ENCODE data around the gene ELFN2.
A peak's percentile ranks its signal among the peaks of the same experiment; 100 is the strongest.

The ELFN2 gene

GRCh38 chr22:37427135-37427710 lies at the start of gene ELFN2:
Gene ELFN2, minus strand, starts transcription at chr22:37427479. Its CDS starts 51,945 bp downstream, at chr22:37375534.
- H3K27ac ChIP-seq, result peak within 1 kb of the TSS; percentile 57; the same call in 1 of the 2 replicates
- TF ChIP-seq CTCF (conservative IDR thresholded peaks at IDR 0.05), result no peak

- TF ChIP-seq CTCF (conservative IDR thresholded peaks at IDR 0.05), result no peak
- no peak overlapping the region for H3K27ac ChIP-seq
Measured at GRCh38 chr22:37476389-37477329, 49.4 kb upstream of the ELFN2 start.

- TF ChIP-seq CTCF (conservative IDR thresholded peaks at IDR 0.05), result no peak
- no peak overlapping the region for H3K27ac ChIP-seq
Measured at GRCh38 chr22:37474447-37475090, 47.3 kb upstream of the ELFN2 start.

- TF ChIP-seq CTCF (conservative IDR thresholded peaks at IDR 0.05), result no peak
Measured at GRCh38 chr22:37473437-37473946, 46.2 kb upstream of the ELFN2 start.

GRCh38 chr22:37472418-37473006 lies 45.2 kb upstream of the ELFN2 start:
- peak; percentile 60 for TF ChIP-seq CTCF (conservative IDR thresholded peaks at IDR 0.05)
- no peak overlapping the region for H3K27ac ChIP-seq

More at GRCh38 chr22:37473437-37473946, 46.2 kb upstream of the ELFN2 start:
- no peak overlapping the region for H3K27ac ChIP-seq

GRCh38 chr22:37471727-37472417 lies 44.6 kb upstream of the ELFN2 start:
- no peak for TF ChIP-seq CTCF (conservative IDR thresholded peaks at IDR 0.05)
- no peak overlapping the region for H3K27ac ChIP-seq
